HG02759 (cell line): ENCODE data around the gene RFXAP.
"Not testable (repeated sequence)": the region's sequence is repeated elsewhere in the genome, so short reads cannot be mapped to it uniquely, and the experiment has no call there.

Experiments
- ATAC-seq: cut with Tn5 transposase; IDR thresholded peaks from one replicate; pipeline ENCODE4 v1.9.1; 2021; ENCODE audit warnings: mild to moderate bottlenecking, moderate library complexity; ENCODE audit not compliant: unreplicated experiment

Gene RFXAP

GRCh38 chr13:36818804-36819738, at the start of gene RFXAP:
RFXAP (plus strand) TSS chr13:36819222; CDS start chr13:36819358, 136 bp downstream.
- ATAC-seq: peak; percentile 93

GRCh38 chr13:36769545-36769944, 49.5 kb upstream of the RFXAP start:
- no peak for ATAC-seq

GRCh38 chr13:36770741-36771140, 48.3 kb upstream of the RFXAP start:
- no peak for ATAC-seq

- no peak for ATAC-seq
These were observed 46.2 kb upstream of the RFXAP start for GRCh38 chr13:36772853-36773252.

GRCh38 chr13:36774931-36775330, 44.1 kb upstream of the RFXAP start:
- no peak for ATAC-seq

GRCh38 chr13:36776175-36776574, 42.8 kb upstream of the RFXAP start:
- ATAC-seq: no peak

- ATAC-seq: peak; percentile 85
These were observed 40.8 kb upstream of the RFXAP start for GRCh38 chr13:36778083-36778671.

- no peak for ATAC-seq
These were observed 35.1 kb upstream of the RFXAP start for GRCh38 chr13:36783890-36784289.

- ATAC-seq: not testable (repeated sequence)
These were observed 32.8 kb upstream of the RFXAP start for GRCh38 chr13:36786175-36786574.

GRCh38 chr13:36787181-36787580, 31.8 kb upstream of the RFXAP start:
- ATAC-seq: no peak

- no peak for ATAC-seq
These were observed 30.7 kb upstream of the RFXAP start for GRCh38 chr13:36788276-36788675.

GRCh38 chr13:36789061-36789460, 30.0 kb upstream of the RFXAP start:
- no peak for ATAC-seq

GRCh38 chr13:36789730-36790129, 29.3 kb upstream of the RFXAP start:
- no peak for ATAC-seq

- no peak for ATAC-seq
These were observed 24.3 kb upstream of the RFXAP start for GRCh38 chr13:36794706-36795105.

GRCh38 chr13:36795463-36795862, 23.6 kb upstream of the RFXAP start:
- ATAC-seq: no peak

GRCh38 chr13:36796052-36796451, 23.0 kb upstream of the RFXAP start:
- no peak for ATAC-seq

GRCh38 chr13:36801035-36801434, 18.0 kb upstream of the RFXAP start:
- ATAC-seq: no peak

GRCh38 chr13:36804588-36804987, 14.4 kb upstream of the RFXAP start:
- no peak for ATAC-seq

- no peak for ATAC-seq
These were observed 12.9 kb upstream of the RFXAP start for GRCh38 chr13:36806102-36806501.

- ATAC-seq: no peak
These were observed 11.4 kb upstream of the RFXAP start for GRCh38 chr13:36807616-36808015.

GRCh38 chr13:36813225-36813624, 5.8 kb upstream of the RFXAP start:
- no peak for ATAC-seq

GRCh38 chr13:36814465-36814864, 4.6 kb upstream of the RFXAP start:
- no peak for ATAC-seq
